NCI-H128 (cell line): ENCODE data around the gene SLC39A1.
A peak's percentile ranks its signal among the peaks of the same experiment; 100 is the strongest.

Experiments used
- DNase-seq: peaks from one replicate; lab custom pipeline; 2025; ENCODE audit not compliant: unreplicated experiment; lab: John Stamatoyannopoulos, UW

Gene SLC39A1

DNA sequence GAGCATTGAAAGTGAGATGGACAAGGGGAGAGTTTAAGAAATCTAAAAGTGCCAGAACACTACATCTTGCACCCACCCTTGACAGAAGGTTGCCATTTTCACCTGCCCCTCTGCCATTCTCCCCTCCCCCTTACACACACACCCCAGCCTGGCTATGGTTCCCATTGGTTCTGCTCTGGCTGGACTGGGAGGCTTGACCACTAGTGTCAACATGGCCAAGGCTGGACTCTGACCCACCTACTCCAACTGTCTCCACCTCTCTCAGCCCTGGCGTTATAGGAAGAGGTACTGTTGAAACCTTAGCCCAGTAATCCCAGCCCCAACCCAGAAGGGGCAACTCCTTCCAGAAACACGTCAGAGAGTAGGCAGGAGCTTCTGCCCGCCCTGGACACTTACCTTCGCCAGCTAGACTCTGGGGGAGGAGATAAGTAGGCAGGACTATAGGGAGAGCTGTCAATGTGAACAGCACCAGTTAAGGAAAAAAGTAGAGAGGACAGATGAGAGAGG lies 9.4 kb downstream of the SLC39A1 start:
- no peak for DNase-seq

DNA sequence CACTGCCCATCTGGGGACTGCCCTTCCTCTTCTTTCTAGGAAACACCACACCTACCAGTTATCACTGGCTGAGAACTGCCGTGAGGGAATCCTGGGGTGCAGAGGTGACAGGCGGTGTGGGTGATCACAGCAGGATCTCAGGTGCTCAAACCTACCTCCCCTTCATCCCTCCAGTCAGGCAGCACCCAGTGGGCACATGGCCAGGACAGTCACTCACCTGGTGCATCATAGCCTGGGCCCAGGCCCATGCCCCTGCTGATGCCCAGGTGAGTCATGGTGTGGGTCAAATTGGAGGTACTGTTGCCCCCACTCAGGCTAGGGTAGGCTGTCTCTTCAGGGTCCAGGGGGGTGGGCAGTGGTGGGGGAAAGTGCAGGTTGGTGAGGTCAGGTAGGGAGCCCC lies 11.5 kb downstream of the SLC39A1 start:
- no peak for DNase-seq

DNA sequence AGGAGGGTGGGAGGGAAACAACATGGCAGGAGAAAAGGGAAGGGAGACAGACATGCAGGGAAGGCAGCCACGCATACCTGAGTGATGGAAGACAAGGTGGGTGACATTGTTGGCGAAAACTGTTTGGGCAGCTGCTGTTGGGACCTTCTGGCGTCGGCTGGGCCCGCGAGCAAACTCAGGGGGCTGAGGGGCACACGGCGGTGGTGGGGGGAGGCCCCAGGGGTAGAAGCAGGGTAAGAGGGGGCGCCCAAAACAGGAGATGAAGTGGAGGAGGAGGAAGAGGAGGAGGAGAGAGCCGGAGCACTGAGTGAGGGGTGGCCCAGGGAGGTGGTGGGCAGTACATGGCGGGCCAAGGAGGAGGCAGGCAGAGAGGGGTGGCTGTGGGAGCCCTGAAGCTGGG lies 12.2 kb downstream of the SLC39A1 start:
- no peak for DNase-seq

DNA sequence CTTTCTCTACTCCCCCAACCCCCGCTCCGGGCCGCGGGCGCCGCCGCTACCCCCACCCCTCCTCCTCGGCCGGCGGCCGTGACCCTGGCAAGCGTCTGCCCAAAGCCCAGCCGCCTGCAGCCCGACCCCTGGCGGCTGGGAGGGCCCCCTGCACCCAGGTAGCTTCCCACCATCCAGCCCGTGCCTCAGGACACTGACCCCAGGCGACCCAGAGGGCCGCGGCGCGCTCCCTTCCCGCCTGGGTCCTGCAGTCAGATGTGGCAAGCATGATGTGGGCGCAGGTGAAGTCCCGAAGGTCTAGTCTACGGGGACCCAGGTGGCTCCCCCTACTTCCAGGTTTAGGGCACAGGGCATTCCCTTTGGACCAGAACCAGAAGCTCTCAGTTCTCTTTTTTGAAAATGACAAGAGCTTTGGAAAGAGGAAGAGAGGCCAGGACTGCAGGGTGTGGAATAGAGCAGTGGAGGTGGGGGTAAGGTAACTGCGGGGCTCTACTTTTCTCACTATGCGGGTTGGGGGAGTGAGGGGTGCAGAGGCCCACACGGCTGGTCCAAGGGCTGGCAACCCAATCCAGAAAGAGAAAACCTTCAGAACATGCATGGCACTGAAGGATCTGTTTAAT lies 16.6 kb downstream of the SLC39A1 start, which contains the start of gene DENND4B:
TSS of gene DENND4B (minus strand) at position 97 of the 620 bp plus-strand sequence. CDS start 2,344 bp downstream, outside the sequence.
- peak; percentile 63 for DNase-seq

DNA sequence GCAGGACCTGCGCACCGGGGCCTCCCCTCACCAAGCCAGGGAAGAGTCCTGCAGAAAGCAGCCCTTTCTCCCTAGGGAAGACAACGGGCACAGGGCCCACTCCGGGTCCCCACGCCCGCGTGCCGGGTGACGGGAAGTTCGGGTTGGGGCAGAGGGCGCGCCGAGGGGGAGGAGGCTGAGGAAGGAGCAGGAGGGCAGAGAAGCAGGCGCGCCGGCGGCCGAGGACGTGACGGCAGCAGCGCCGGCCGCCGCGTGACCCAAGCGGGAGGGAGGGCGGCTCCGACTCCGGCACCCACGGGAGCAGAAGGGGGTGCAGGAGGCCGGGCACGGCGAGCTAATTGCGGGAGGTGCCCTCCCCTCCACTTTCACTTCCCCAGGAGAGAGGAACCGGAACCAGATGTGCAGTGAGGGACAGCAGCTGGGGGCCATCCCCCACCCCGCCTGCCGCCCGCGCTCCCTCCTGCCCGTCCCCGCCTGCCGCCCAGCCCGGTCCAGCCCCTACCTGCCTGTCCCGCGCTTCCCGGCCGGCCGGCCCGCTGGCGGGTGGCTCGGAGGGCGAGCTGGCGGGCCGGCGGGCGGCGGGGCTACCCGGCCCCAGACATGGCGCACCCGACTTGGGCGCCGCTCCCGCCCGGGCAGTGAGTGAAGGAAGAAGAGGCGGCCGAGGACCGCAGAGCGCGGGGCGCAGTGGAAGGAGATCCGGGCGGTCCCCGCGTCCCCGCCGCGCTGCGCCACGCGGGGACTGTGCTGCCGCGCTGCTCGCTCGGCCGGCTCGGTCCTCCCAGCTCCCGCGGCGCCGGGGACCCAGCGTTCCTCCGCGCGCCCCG lies 17.3 kb downstream of the SLC39A1 start:
- no peak for DNase-seq

- no peak for DNase-seq
Observed at GRCh38 chr1:153945131-153945794, 18.1 kb downstream of the SLC39A1 start.

GRCh38 chr1:153944827-153945117 lies 18.6 kb downstream of the SLC39A1 start:
- no peak for DNase-seq

GRCh38 chr1:153944005-153944826 lies 19.1 kb downstream of the SLC39A1 start:
- DNase-seq = no peak

- no peak for DNase-seq
Observed at GRCh38 chr1:153942766-153943549, 20.4 kb downstream of the SLC39A1 start.

GRCh38 chr1:153941826-153942725 lies 21.3 kb downstream of the SLC39A1 start:
- no peak for DNase-seq

DNA sequence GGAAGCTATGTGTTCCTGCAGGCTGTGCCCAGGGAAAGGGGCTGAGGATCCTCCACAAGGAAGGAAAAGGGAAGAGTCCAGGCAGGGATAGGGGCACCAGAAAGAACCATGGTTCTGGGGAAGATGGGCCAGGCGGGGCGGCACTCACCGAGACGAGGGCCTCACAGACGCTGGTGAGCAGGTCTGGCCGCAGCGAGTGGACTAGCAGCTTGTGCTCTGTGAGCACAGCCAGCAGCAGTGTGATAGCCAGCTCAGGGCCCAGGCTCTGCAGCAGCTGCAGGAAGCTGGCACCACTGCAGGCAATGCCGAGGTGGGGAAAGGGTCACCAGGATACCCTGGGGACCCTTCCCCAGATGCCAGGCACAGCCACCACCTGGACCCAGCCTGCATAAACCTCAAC lies 22.6 kb downstream of the SLC39A1 start:
- no peak for DNase-seq

GRCh38 chr1:153939476-153939875 lies 23.9 kb downstream of the SLC39A1 start:
- DNase-seq = no peak

- no peak for DNase-seq
Observed at GRCh38 chr1:153938996-153939395, 24.3 kb downstream of the SLC39A1 start.

- DNase-seq = no peak
Observed at GRCh38 chr1:153937331-153937730, 26.0 kb downstream of the SLC39A1 start.

DNA sequence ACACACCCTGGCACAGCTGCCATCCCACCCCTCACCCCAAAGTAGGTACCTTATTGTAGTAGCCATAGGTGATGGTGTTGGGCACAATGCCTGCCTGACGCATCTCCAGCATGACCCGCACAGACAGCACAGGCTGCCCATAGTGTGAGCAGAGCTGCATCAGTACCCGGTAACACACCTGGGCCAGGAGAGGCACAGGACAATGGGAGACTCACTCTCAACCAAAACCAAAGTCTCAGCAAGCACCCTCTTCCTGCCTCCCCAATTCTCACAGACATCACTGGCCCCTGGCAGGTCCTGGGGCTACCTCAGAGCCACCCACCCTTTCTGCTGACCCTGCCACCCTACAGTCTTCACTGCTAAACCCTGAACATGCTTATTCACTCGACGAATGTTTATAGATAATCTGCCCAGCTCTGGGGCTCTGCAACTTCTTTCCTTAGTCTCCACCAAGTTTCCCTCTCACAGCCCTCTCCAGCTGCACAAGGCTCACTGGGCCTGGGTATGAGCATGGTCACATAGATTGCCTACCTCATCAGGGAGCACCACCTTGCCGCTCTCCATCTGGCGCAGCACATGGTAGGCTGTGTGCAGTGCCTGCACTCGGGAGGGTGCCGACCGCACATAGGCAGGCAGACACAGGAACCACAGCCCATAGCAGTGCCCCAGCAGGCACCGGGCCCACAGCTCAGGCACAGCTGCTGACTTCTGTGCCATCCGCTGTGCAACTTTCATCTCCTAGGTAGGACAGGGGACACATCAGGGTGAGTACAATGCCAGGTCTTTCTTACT lies 27.1 kb downstream of the SLC39A1 start:
- DNase-seq = no peak

GRCh38 chr1:153934746-153935145 lies 28.6 kb downstream of the SLC39A1 start:
- DNase-seq = no peak

- DNase-seq = no peak
Observed at GRCh38 chr1:153933955-153934354, 29.4 kb downstream of the SLC39A1 start.

- DNase-seq = no peak
Observed at GRCh38 chr1:153933430-153933829, 29.9 kb downstream of the SLC39A1 start.
